ENCODE results near the gene NOS1.
"Not testable (repeated sequence)": the region's sequence is repeated elsewhere in the genome, so short reads cannot be mapped to it uniquely, and the experiment has no call there.

Gene NOS1

DNA sequence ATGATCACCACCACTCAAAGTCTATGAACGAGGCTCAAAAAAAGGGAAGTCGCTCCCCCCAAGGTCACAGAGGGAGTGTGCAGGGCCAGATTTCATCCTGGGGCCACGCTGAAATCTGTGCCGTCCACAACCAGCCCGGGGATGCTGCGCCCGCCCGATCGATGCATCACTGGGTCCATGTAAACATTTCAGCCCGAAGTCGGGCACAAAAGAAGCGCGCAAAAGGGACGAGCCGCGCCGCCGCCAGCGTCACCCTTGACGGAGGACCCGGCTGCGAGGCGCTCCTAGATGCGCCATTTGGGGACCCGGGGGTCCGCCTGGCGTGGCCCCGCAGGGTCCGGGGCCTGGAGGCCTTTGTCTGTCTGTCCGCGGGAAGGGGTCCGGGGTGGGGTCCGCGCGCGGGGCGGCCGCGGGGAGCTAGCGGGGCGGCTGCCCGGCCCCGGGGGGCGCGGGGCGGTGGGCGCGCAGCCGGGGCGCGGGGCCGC is 171.7 kb downstream of the NOS1 start:
- TF ChIP-seq ZFX (IDR thresholded peaks at IDR 0.05; ENCODE audit: borderline replicate concordance), result no peak
- TF ChIP-seq, protein P1, sequence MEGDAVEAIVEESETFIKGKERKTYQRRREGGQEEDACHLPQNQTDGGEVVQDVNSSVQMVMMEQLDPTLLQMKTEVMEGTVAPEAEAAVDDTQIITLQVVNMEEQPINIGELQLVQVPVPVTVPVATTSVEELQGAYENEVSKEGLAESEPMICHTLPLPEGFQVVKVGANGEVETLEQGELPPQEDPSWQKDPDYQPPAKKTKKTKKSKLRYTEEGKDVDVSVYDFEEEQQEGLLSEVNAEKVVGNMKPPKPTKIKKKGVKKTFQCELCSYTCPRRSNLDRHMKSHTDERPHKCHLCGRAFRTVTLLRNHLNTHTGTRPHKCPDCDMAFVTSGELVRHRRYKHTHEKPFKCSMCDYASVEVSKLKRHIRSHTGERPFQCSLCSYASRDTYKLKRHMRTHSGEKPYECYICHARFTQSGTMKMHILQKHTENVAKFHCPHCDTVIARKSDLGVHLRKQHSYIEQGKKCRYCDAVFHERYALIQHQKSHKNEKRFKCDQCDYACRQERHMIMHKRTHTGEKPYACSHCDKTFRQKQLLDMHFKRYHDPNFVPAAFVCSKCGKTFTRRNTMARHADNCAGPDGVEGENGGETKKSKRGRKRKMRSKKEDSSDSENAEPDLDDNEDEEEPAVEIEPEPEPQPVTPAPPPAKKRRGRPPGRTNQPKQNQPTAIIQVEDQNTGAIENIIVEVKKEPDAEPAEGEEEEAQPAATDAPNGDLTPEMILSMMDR (IDR thresholded peaks at IDR 0.05), result no peak; the same call in 1 of the 2 replicates
- peak overlapping the region; percentile 67 for H3K27ac ChIP-seq

GRCh38 chr12:117188961-117189724 is 172.3 kb downstream of the NOS1 start:
- TF ChIP-seq, protein P1 (IDR thresholded peaks at IDR 0.05), result peak; percentile 24; the same call in 1 of the 2 replicates
- TF ChIP-seq ZFX (IDR thresholded peaks at IDR 0.05; ENCODE audit: borderline replicate concordance), result no peak
- H3K27ac ChIP-seq, result peak overlapping the region; percentile 67; the same call in 1 of the 2 replicates

DNA sequence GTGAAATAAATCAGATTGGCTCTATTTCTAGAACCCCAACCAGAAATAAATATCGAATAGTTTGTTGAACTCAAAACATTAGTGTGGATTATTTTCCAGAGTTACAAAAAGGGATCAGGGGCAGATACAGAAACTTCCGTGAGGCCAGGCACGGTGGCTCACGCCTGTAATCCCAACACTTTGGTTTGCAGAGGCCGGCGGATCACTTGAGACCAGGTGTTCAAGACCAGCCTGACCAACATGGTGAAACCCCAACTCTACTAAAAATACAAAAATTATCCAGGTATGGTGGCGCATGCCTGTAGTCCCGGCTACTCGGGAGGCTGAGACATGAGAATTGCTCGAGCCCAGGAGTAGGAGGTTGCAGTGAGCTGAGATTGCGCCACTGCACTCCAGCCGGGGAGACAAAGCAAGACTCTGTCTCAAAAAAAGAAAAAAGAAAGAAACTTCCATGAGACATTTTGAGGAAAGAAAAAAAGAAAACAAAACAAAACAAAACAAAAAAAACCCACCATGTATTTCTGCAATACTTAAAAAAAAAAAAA is 173.2 kb downstream of the NOS1 start:
- TF ChIP-seq, protein P1 (IDR thresholded peaks at IDR 0.05), result no peak
- TF ChIP-seq ZFX (IDR thresholded peaks at IDR 0.05; ENCODE audit: borderline replicate concordance), result no peak
- H3K27ac ChIP-seq, result no peak overlapping the region

GRCh38 chr12:117187421-117187820 is 174.0 kb downstream of the NOS1 start:
- TF ChIP-seq, protein P1 (IDR thresholded peaks at IDR 0.05), result no peak
- TF ChIP-seq ZFX (IDR thresholded peaks at IDR 0.05; ENCODE audit: borderline replicate concordance), result no peak
- H3K27ac ChIP-seq, result no peak overlapping the region

DNA sequence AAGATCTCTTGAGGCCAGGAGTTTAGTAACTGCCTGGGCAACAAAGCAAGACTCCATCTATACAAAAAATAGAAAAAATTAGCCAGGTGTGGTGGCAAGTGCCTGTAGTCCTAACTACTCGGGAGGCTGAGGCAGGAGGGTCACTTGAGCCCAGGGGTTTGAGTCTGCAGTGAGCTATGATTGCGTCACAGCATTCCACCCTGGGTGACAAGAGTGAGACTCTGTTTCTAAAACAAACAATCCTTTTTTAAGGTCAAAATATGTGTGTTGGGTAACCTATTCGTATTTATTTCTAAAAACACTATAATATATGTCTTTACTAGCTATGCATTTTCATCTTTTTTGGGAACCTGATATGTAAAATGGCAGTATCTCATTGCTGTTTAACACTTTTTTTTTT is 178.6 kb downstream of the NOS1 start:
- TF ChIP-seq, protein P1 (IDR thresholded peaks at IDR 0.05), result no peak
- no peak for TF ChIP-seq ZFX (IDR thresholded peaks at IDR 0.05; ENCODE audit: borderline replicate concordance)
- H3K27ac ChIP-seq, result no peak overlapping the region

DNA sequence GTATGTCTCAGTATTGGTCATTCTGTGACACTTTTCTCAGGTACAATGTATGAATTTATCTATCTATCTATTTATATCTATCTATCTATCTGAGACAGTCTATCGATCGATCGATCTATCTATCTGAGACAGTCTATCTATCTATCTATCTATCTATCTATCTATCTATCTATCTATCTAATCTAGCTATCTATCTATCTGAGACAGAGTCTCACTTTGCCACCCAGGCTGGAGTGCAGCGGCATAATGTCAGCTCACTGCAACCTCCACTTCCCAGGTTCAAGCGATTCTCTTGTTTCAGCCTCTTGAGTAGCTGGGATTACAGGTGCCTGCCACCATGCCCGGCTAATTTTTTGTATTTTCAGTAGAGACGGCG is 180.0 kb downstream of the NOS1 start:
- not testable (repeated sequence) for H3K27ac ChIP-seq

- no peak for TF ChIP-seq ZFX (IDR thresholded peaks at IDR 0.05; ENCODE audit: borderline replicate concordance)
- TF ChIP-seq, protein P1 (IDR thresholded peaks at IDR 0.05), result no peak
Measured at GRCh38 chr12:117180758-117181467, 180.5 kb downstream of the NOS1 start.

More at GRCh38 chr12:117180758-117181467, 180.5 kb downstream of the NOS1 start:
- no peak overlapping the region for H3K27ac ChIP-seq

All from 22Rv1 (cell line).